ENCODE data around the gene PDPN. TPM values are rescaled to one million over a fixed set of nuclear protein-coding genes. Genes with fewer than 3 reads are reported as not detected.

PDPN gene
- total and polyA plus RNA-seq, 2 donors = 5.4 to 11.8 TPM

- no peak for DNase-seq (ENCODE audit: low read depth in 6 of 9, low spot score in 9 of 9)
- Histone ChIP-seq H3K27ac (ENCODE audit: low read depth in 1 of 2, low read length in 1 of 2) (no peak overlapping the region), H3K4me3 (ENCODE audit: low read length in 2 of 2) (no peak overlapping the region), H3K27me3 (ENCODE audit: control insufficient read depth in 2 of 2, insufficient read depth in 1 of 2, low read length in 1 of 2) (no peaks in the 10 kb centered on the region), H3K9me3 (ENCODE audit: control insufficient read depth in 2 of 2, insufficient read depth in 1 of 2, low read length in 1 of 2) (no peaks in the 10 kb centered on the region), H3K4me1 (ENCODE audit: control insufficient read depth in 2 of 2, insufficient read depth in 2 of 2, low read length in 2 of 2) (peaks cover 0 to 3% of the 10 kb centered on the region in 2 donors), H3K36me3 (ENCODE audit: control insufficient read depth in 2 of 2, insufficient read depth in 2 of 2, low read length in 1 of 2) (no peaks in the 10 kb centered on the region)
- 82% methylated on average over 7 of the region's 7 CpGs for WGBS
These were observed 13.5 kb downstream of the PDPN start for GRCh38 chr1:13597166-13597565.

- Histone ChIP-seq H3K9me3 (ENCODE audit: control insufficient read depth in 2 of 2, insufficient read depth in 1 of 2, low read length in 1 of 2) (no peaks in the 10 kb centered on the region), H3K27me3 (ENCODE audit: control insufficient read depth in 2 of 2, insufficient read depth in 1 of 2, low read length in 1 of 2) (no peaks in the 10 kb centered on the region), H3K4me3 (ENCODE audit: low read length in 2 of 2) (no peak overlapping the region), H3K4me1 (ENCODE audit: control insufficient read depth in 2 of 2, insufficient read depth in 2 of 2, low read length in 2 of 2) (no peaks in the 10 kb centered on the region), H3K27ac (ENCODE audit: low read depth in 1 of 2, low read length in 1 of 2) (no peak overlapping the region), H3K36me3 (ENCODE audit: control insufficient read depth in 2 of 2, insufficient read depth in 2 of 2, low read length in 1 of 2) (no peaks in the 10 kb centered on the region)
- 84% methylated on average over 7 of the region's 7 CpGs for WGBS
- DNase-seq (ENCODE audit: low read depth in 6 of 9, low spot score in 9 of 9) = no peak
These were observed 17.3 kb downstream of the PDPN start for GRCh38 chr1:13600762-13601453.

GRCh38 chr1:13604176-13604575 is 20.5 kb downstream of the PDPN start:
- no peaks in the 10 kb centered on the region for H3K36me3 ChIP-seq (ENCODE audit: control insufficient read depth in 2 of 2, insufficient read depth in 2 of 2, low read length in 1 of 2)
- 94% methylated on average over 5 of the region's 5 CpGs for WGBS
- no peaks in the 10 kb centered on the region for H3K4me1 ChIP-seq (ENCODE audit: control insufficient read depth in 2 of 2, insufficient read depth in 2 of 2, low read length in 2 of 2)
- no peaks in the 10 kb centered on the region for H3K9me3 ChIP-seq (ENCODE audit: control insufficient read depth in 2 of 2, insufficient read depth in 1 of 2, low read length in 1 of 2)
- no peaks in the 10 kb centered on the region for H3K27me3 ChIP-seq (ENCODE audit: control insufficient read depth in 2 of 2, insufficient read depth in 1 of 2, low read length in 1 of 2)
- no peak overlapping the region for H3K4me3 ChIP-seq (ENCODE audit: low read length in 2 of 2)
- DNase-seq (ENCODE audit: low read depth in 6 of 9, low spot score in 9 of 9) = no peak
- no peak overlapping the region for H3K27ac ChIP-seq (ENCODE audit: low read depth in 1 of 2, low read length in 1 of 2)

DNA sequence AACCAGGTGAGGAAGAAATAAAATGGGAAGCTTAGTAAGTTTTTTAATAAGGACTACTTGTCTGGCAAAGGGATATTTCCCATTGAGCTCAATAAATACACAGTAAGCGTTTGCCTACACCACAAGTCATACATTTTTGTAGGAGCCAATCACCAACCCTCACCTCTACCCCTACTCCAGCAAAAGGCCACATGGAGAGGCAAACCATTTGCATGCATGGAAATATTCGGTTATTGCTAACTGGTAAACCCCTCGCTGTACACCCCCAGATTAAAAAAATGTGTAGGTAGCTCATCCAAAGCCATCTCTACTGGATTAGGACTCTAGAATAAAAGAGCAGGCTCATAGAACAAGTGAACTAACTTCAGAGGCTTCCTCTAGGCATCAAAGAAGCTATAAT is 21.1 kb downstream of the PDPN start:
- Histone ChIP-seq H3K4me1 (ENCODE audit: control insufficient read depth in 2 of 2, insufficient read depth in 2 of 2, low read length in 2 of 2) (no peaks in the 10 kb centered on the region), H3K9me3 (ENCODE audit: control insufficient read depth in 2 of 2, insufficient read depth in 1 of 2, low read length in 1 of 2) (no peaks in the 10 kb centered on the region), H3K27me3 (ENCODE audit: control insufficient read depth in 2 of 2, insufficient read depth in 1 of 2, low read length in 1 of 2) (no peaks in the 10 kb centered on the region), H3K27ac (ENCODE audit: low read depth in 1 of 2, low read length in 1 of 2) (no peak overlapping the region), H3K4me3 (ENCODE audit: low read length in 2 of 2) (no peak overlapping the region), H3K36me3 (ENCODE audit: control insufficient read depth in 2 of 2, insufficient read depth in 2 of 2, low read length in 1 of 2) (no peaks in the 10 kb centered on the region)
- no peak for DNase-seq (ENCODE audit: low read depth in 6 of 9, low spot score in 9 of 9)
- 94% methylated on average over 3 of the region's 3 CpGs for WGBS

DNA sequence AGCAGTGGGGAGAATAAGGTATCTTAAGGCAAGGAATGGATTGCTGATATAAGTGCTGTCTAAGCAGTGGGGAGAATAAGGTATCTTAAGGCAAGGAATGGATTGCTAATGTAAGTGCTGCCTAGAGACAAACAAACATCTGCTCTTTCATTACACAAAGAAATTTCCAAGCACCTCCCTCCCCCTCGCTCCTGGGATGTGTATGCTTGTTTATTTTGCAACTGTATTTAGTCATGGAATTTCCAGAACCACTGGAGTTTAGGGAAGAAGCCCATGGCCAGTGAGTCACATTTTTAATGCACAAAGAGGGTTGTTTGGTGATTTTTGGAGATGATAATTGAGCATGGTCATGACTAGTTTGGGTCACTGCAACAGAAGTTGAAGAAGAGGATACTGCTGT is 21.5 kb downstream of the PDPN start:
- no peak for DNase-seq (ENCODE audit: low read depth in 6 of 9, low spot score in 9 of 9)
- 84% methylated on average over 1 of the region's 1 CpG for WGBS
- Histone ChIP-seq H3K4me1 (ENCODE audit: control insufficient read depth in 2 of 2, insufficient read depth in 2 of 2, low read length in 2 of 2) (no peaks in the 10 kb centered on the region), H3K4me3 (ENCODE audit: low read length in 2 of 2) (no peak overlapping the region), H3K9me3 (ENCODE audit: control insufficient read depth in 2 of 2, insufficient read depth in 1 of 2, low read length in 1 of 2) (no peaks in the 10 kb centered on the region), H3K27me3 (ENCODE audit: control insufficient read depth in 2 of 2, insufficient read depth in 1 of 2, low read length in 1 of 2) (no peaks in the 10 kb centered on the region), H3K36me3 (ENCODE audit: control insufficient read depth in 2 of 2, insufficient read depth in 2 of 2, low read length in 1 of 2) (no peaks in the 10 kb centered on the region), H3K27ac (ENCODE audit: low read depth in 1 of 2, low read length in 1 of 2) (no peak overlapping the region)

DNA sequence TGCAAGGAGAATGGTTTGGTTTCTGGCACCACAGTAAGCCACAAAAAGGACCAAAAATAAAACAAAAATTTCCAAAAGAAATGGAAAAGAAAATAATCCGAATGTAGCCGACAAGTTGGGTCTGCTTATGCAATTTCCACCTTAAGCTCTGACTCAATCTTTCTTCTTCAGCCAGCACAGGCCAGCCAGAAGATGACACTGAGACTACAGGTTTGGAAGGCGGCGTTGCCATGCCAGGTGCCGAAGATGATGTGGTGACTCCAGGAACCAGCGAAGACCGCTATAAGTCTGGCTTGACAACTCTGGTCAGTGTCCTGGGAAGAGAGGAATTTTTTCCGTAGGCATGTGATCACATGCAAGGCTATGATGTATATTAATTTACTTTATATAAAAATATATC is 23.4 kb downstream of the PDPN start:
- DNase-seq (ENCODE audit: low read depth in 6 of 9, low spot score in 9 of 9) = no peak
- H3K27me3 ChIP-seq (ENCODE audit: control insufficient read depth in 2 of 2, insufficient read depth in 1 of 2, low read length in 1 of 2) = no peaks in the 10 kb centered on the region
- WGBS = 97% methylated on average over 8 of the region's 8 CpGs
- H3K27ac ChIP-seq (ENCODE audit: low read depth in 1 of 2, low read length in 1 of 2) = no peak overlapping the region
- H3K4me1 ChIP-seq (ENCODE audit: control insufficient read depth in 2 of 2, insufficient read depth in 2 of 2, low read length in 2 of 2) = no peaks in the 10 kb centered on the region
- H3K9me3 ChIP-seq (ENCODE audit: control insufficient read depth in 2 of 2, insufficient read depth in 1 of 2, low read length in 1 of 2) = no peaks in the 10 kb centered on the region
- H3K36me3 ChIP-seq (ENCODE audit: control insufficient read depth in 2 of 2, insufficient read depth in 2 of 2, low read length in 1 of 2) = no peaks in the 10 kb centered on the region
- no peak overlapping the region for H3K4me3 ChIP-seq (ENCODE audit: low read length in 2 of 2)

DNA sequence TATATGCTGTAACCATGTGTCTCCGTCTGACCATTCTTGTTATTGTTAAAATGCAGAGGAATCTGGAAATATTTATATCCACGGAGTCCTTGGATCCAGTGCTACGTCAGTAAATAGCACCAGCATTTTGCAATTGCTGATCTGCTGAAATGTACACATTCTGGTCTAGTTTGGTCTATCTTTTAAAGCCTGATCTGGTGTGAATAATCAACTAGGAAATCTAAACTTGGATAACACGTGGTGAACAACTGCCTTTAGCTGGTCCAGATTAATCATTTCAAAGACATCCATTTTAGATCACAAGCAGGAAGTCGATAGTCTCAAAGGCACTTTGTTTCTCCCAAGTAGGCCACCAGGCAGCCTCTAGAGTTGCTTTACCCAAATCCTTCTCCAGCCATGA is 32.6 kb downstream of the PDPN start:
- Histone ChIP-seq H3K4me1 (ENCODE audit: control insufficient read depth in 2 of 2, insufficient read depth in 2 of 2, low read length in 2 of 2) (no peaks in the 10 kb centered on the region), H3K27ac (ENCODE audit: low read depth in 1 of 2, low read length in 1 of 2) (no peak overlapping the region), H3K27me3 (ENCODE audit: control insufficient read depth in 2 of 2, insufficient read depth in 1 of 2, low read length in 1 of 2) (no peaks in the 10 kb centered on the region), H3K9me3 (ENCODE audit: control insufficient read depth in 2 of 2, insufficient read depth in 1 of 2, low read length in 1 of 2) (no peaks in the 10 kb centered on the region), H3K36me3 (ENCODE audit: control insufficient read depth in 2 of 2, insufficient read depth in 2 of 2, low read length in 1 of 2) (no peaks in the 10 kb centered on the region), H3K4me3 (ENCODE audit: low read length in 2 of 2) (no peak overlapping the region)
- DNase-seq (ENCODE audit: low read depth in 6 of 9, low spot score in 9 of 9) = no peak
- 90% methylated on average over 5 of the region's 5 CpGs for WGBS

GRCh38 chr1:13617108-13617507 is 33.5 kb downstream of the PDPN start:
- DNase-seq (ENCODE audit: low read depth in 6 of 9, low spot score in 9 of 9) = no peak
- Histone ChIP-seq H3K4me3 (ENCODE audit: low read length in 2 of 2) (no peak overlapping the region), H3K9me3 (ENCODE audit: control insufficient read depth in 2 of 2, insufficient read depth in 1 of 2, low read length in 1 of 2) (no peaks in the 10 kb centered on the region), H3K4me1 (ENCODE audit: control insufficient read depth in 2 of 2, insufficient read depth in 2 of 2, low read length in 2 of 2) (no peaks in the 10 kb centered on the region), H3K27me3 (ENCODE audit: control insufficient read depth in 2 of 2, insufficient read depth in 1 of 2, low read length in 1 of 2) (no peaks in the 10 kb centered on the region), H3K36me3 (ENCODE audit: control insufficient read depth in 2 of 2, insufficient read depth in 2 of 2, low read length in 1 of 2) (no peaks in the 10 kb centered on the region), H3K27ac (ENCODE audit: low read depth in 1 of 2, low read length in 1 of 2) (no peak overlapping the region)
- WGBS = 96% methylated on average over 4 of the region's 4 CpGs

- Histone ChIP-seq H3K36me3 (ENCODE audit: control insufficient read depth in 2 of 2, insufficient read depth in 2 of 2, low read length in 1 of 2) (no peaks in the 10 kb centered on the region), H3K27ac (ENCODE audit: low read depth in 1 of 2, low read length in 1 of 2) (no peak overlapping the region), H3K4me1 (ENCODE audit: control insufficient read depth in 2 of 2, insufficient read depth in 2 of 2, low read length in 2 of 2) (no peaks in the 10 kb centered on the region), H3K27me3 (ENCODE audit: control insufficient read depth in 2 of 2, insufficient read depth in 1 of 2, low read length in 1 of 2) (no peaks in the 10 kb centered on the region), H3K9me3 (ENCODE audit: control insufficient read depth in 2 of 2, insufficient read depth in 1 of 2, low read length in 1 of 2) (no peaks in the 10 kb centered on the region), H3K4me3 (ENCODE audit: low read length in 2 of 2) (no peak overlapping the region)
- WGBS = 88% methylated on average over 1 of the region's 1 CpG
- DNase-seq (ENCODE audit: low read depth in 6 of 9, low spot score in 9 of 9) = no peak
These were observed 34.1 kb downstream of the PDPN start for GRCh38 chr1:13617773-13618172.
